Chondrocyte (in vitro differentiated cells): ENCODE measurements around the gene SNX24. TPM values are rescaled to one million over a fixed set of nuclear protein-coding genes. Genes with fewer than 3 reads are reported as not detected.

Experiments
- DNase-seq: peaks from one replicate; pipeline ENCODE4 v3.0.0; 2021; ENCODE audit warnings: mixed read lengths, low spot score
- H3K27ac Mint-ChIP-seq: one replicate; pipeline ENCODE4 v1.8.0; 2021; ENCODE audit warnings: mild to moderate bottlenecking, moderate library complexity, mixed read lengths; ENCODE audit not compliant: unreplicated experiment
- H3K27me3 Mint-ChIP-seq: 2 replicates; pipeline ENCODE4 v1.8.0; 2021; ENCODE audit warnings: low read depth, mixed read lengths
- H3K36me3 Mint-ChIP-seq: 2 replicates; pipeline ENCODE4 v1.8.0; 2021; ENCODE audit warnings: low read depth, mixed read lengths
- H3K4me1 Mint-ChIP-seq: 2 replicates; pipeline ENCODE4 v1.8.0; 2021; ENCODE audit warnings: low read depth, mild to moderate bottlenecking, mixed read lengths
- H3K4me3 Mint-ChIP-seq: one replicate; pipeline ENCODE4 v1.8.0; 2021; ENCODE audit warnings: mild to moderate bottlenecking, moderate library complexity, mixed read lengths; ENCODE audit not compliant: unreplicated experiment
- H3K9me3 Mint-ChIP-seq: 2 replicates; pipeline ENCODE4 v1.8.0; 2021; ENCODE audit warnings: low read depth, mixed read lengths
- total RNA-seq: library from RNA; stranded (reverse); gene quantifications from 3 replicates; pipeline ENCODE4 v1.2.1, GENCODE V29; 2021
- TF ChIP-seq, protein P1 (sequence below): fragments of 200-600 bp; sonication (generic); IDR thresholded peaks from 2 replicates; pipeline ENCODE4 v1.5.0; 2021; ENCODE audit warnings: antibody characterized with exemption, mild to moderate bottlenecking, moderate library complexity

The SNX24 gene
- total RNA-seq, 1 donor from 2014 or later: 14.3 TPM

GRCh38 chr5:123035918-123036390 lies 190.5 kb downstream of the SNX24 start:
- Mint-ChIP-seq H3K4me3 (peak overlapping the region; percentile 80), H3K9me3 (no peaks in the 10 kb centered on the region), H3K27me3 (no peaks in the 10 kb centered on the region), H3K27ac (peak overlapping the region; percentile 27), H3K36me3 (no peaks in the 10 kb centered on the region), H3K4me1 (peaks cover 20% of the 10 kb centered on the region)
- TF ChIP-seq, protein P1, sequence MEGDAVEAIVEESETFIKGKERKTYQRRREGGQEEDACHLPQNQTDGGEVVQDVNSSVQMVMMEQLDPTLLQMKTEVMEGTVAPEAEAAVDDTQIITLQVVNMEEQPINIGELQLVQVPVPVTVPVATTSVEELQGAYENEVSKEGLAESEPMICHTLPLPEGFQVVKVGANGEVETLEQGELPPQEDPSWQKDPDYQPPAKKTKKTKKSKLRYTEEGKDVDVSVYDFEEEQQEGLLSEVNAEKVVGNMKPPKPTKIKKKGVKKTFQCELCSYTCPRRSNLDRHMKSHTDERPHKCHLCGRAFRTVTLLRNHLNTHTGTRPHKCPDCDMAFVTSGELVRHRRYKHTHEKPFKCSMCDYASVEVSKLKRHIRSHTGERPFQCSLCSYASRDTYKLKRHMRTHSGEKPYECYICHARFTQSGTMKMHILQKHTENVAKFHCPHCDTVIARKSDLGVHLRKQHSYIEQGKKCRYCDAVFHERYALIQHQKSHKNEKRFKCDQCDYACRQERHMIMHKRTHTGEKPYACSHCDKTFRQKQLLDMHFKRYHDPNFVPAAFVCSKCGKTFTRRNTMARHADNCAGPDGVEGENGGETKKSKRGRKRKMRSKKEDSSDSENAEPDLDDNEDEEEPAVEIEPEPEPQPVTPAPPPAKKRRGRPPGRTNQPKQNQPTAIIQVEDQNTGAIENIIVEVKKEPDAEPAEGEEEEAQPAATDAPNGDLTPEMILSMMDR: no peak
- DNase-seq: no peak

- peak; percentile 92 for DNase-seq
- Mint-ChIP-seq H3K9me3 (no peaks in the 10 kb centered on the region), H3K27ac (peak within 1 kb of the TSS; percentile 74), H3K27me3 (no peaks in the 10 kb centered on the region), H3K36me3 (no peaks in the 10 kb centered on the region), H3K4me1 (peaks cover 20% of the 10 kb centered on the region), H3K4me3 (peak within 1 kb of the TSS; percentile 80)
- TF ChIP-seq, protein P1: no peak
Observed at GRCh38 chr5:123036391-123037103, 191.1 kb downstream of the SNX24 start, which contains the start of gene PPIC. Gene PPIC (minus strand): TSS chr5:123036725. CDS start chr5:123036625, 100 bp downstream.

DNA sequence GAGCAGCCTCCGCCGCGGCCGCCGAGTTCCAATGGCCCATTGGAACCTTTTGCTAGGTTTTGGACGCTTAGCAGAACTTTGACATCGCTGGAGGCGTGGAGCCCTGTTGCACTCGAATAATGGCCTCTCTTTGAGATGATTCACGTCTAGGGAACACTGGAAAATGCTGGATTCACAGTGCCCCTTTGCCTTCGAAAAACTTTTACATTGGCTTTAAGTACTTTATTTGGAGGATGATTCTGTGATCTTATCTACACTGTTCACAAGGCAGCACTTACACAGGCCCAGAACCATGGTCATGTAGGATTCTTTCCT lies 191.6 kb downstream of the SNX24 start:
- Mint-ChIP-seq H3K27ac (peak overlapping the region; percentile 74), H3K4me3 (peak overlapping the region; percentile 80), H3K9me3 (no peaks in the 10 kb centered on the region), H3K4me1 (peaks cover 20% of the 10 kb centered on the region), H3K27me3 (no peaks in the 10 kb centered on the region), H3K36me3 (no peaks in the 10 kb centered on the region)
- no peak for DNase-seq
- TF ChIP-seq, protein P1: peak; percentile 9

DNA sequence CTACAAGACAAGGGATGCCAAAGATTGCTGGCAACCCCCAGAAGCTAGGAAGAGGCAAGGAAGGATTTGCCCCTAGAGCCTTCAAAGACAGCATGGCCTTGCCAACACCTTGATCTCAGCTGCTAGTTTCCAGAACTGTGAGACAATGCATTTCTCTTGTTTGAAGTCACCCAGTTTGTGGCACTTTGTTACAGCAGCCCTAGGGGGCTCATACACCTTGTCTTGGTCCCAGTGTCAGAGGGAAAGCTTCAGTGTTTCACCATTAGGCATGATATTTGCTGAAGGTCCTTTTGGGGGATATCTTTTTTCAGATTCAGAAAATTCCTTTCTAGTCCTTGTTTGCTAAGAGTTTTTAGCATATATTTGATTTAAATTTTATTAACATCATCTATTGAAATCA lies 194.3 kb downstream of the SNX24 start:
- no peaks in the 10 kb centered on the region for H3K9me3 Mint-ChIP-seq
- peaks cover 7% of the 10 kb centered on the region for H3K27me3 Mint-ChIP-seq
- H3K4me1 Mint-ChIP-seq: peaks cover 18% of the 10 kb centered on the region
- H3K4me3 Mint-ChIP-seq: no peak overlapping the region
- TF ChIP-seq, protein P1: no peak
- H3K27ac Mint-ChIP-seq: no peak overlapping the region
- no peak for DNase-seq
- H3K36me3 Mint-ChIP-seq: peaks cover 2% of the 10 kb centered on the region

DNA sequence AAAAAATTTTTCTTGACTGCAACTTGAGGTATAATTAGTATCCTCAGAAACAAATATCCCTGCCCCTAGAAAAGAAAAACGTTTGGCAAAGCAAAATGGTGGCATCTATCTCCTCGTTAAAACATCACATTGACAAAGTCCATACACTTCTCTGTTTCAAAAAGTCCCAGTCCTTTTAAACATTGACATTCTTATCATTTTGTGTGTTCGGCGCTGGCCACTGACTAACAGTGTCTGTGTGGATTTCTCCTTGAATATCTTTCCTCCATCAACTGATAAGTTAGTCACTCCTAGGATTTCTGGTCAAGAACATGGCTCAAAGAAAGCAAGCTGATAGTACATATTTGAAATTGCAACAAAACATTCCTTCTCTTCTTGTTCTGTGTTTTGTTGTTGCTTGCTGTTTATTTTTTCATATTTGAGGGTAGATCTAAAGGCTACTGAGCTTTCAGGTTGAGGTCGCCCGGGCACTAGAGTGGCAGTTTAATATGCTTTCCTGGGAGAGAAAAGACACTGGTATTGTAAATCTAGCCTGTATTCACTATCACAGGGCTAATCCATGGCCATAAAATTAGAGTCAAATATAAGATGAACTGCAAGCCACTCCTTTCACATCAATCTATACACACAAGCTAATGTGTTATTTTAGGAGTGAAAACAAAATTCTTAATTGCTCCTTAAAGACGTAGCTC lies 199.7 kb downstream of the SNX24 start:
- TF ChIP-seq, protein P1: no peak
- peaks cover 4% of the 10 kb centered on the region for H3K36me3 Mint-ChIP-seq
- DNase-seq: no peak
- no peaks in the 10 kb centered on the region for H3K4me1 Mint-ChIP-seq
- peaks cover 7% of the 10 kb centered on the region for H3K9me3 Mint-ChIP-seq
- no peak overlapping the region for H3K4me3 Mint-ChIP-seq
- H3K27me3 Mint-ChIP-seq: peaks cover 13% of the 10 kb centered on the region
- H3K27ac Mint-ChIP-seq: no peak overlapping the region
